WTC11 (cell line): ENCODE data around the gene ZNF253. TPM values are rescaled to one million over a fixed set of nuclear protein-coding genes. Genes with fewer than 3 reads are reported as not detected.

Experiments
- ATAC-seq: fragments of 200-7000 bp; cut with Tn5 transposase; 2 replicates; pipeline ENCODE4 v1.10.0; 2021; ENCODE audit warnings: mild to moderate bottlenecking, moderate library complexity
- CTCF ChIA-PET: fragments of 300-600 bp; sonication (Branson Sonifier 250); formaldehyde crosslinking; loops from one replicate; lab custom pipeline; 2021; ENCODE audit warnings: antibody characterized with exemption; lab: Charles Lee
- POLR2A ChIA-PET: fragments of 350-600 bp; sonication (Branson Sonifier 250); formaldehyde crosslinking; loops from one replicate; lab custom pipeline; 2021; ENCODE audit warnings: antibody characterized with exemption; lab: Charles Lee
- DNase-seq: peaks from one replicate; pipeline ENCODE4 v3.0.0; 2021; ENCODE audit warnings: low spot score
- H3K27ac Mint-ChIP-seq: 2 replicates; pipeline ENCODE4 v1.8.0; 2021; ENCODE audit warnings: mixed read lengths
- H3K27me3 Mint-ChIP-seq: 2 replicates; pipeline ENCODE4 v1.8.0; 2021; ENCODE audit warnings: low read depth, mild to moderate bottlenecking, moderate library complexity, mixed read lengths
- H3K36me3 Mint-ChIP-seq: 2 replicates; pipeline ENCODE4 v1.8.0; 2021; ENCODE audit warnings: mixed read lengths
- H3K4me1 Mint-ChIP-seq: 2 replicates; pipeline ENCODE4 v1.8.0; 2022; ENCODE audit warnings: mixed read lengths
- H3K4me3 Mint-ChIP-seq: 2 replicates; pipeline ENCODE4 v1.8.0; 2021; ENCODE audit warnings: mild to moderate bottlenecking, moderate library complexity, mixed read lengths
- H3K9me3 Mint-ChIP-seq: 2 replicates; pipeline ENCODE4 v1.8.0; 2021; ENCODE audit warnings: mixed read lengths
- EMX1 ChIP-seq: fragments of 250-450 bp; sonication (Bioruptor Pico); IDR thresholded peaks from 2 replicates; pipeline ENCODE4 v1.8.0; 2021; ENCODE audit warnings: mild to moderate bottlenecking
- HMGA2 ChIP-seq: fragments of 250-450 bp; sonication (Bioruptor Pico); IDR thresholded peaks from 2 replicates; pipeline ENCODE4 v1.4.0; 2021; ENCODE audit warnings: mild to moderate bottlenecking, moderate library complexity
- NFE2L1 ChIP-seq: sonication (generic); formaldehyde crosslinking; IDR thresholded peaks from 2 replicates; pipeline ENCODE4 v1.8.1; 2023; ENCODE audit warnings: missing genetic modification reagents
- RORB ChIP-seq: fragments of 250-450 bp; sonication (Bioruptor Pico); IDR thresholded peaks from 2 replicates; pipeline ENCODE4 v1.9.0; 2021; ENCODE audit warnings: mild to moderate bottlenecking
- TP53 ChIP-seq: sonication (generic); formaldehyde crosslinking; IDR thresholded peaks from 2 replicates; pipeline ENCODE4 v1.8.1; 2023; ENCODE audit warnings: mild to moderate bottlenecking, missing genetic modification reagents
- ZNF219 ChIP-seq: sonication (generic); formaldehyde crosslinking; IDR thresholded peaks from 2 replicates; pipeline ENCODE4 v1.8.0; 2023; ENCODE audit warnings: missing genetic modification reagents, mild to moderate bottlenecking, borderline replicate concordance
- ZNF423 ChIP-seq: fragments of 250-450 bp; sonication (Bioruptor Pico); IDR thresholded peaks from 2 replicates; pipeline ENCODE4 v2.1.2; 2022; ENCODE audit warnings: mild to moderate bottlenecking, moderate library complexity
- ZNF425 ChIP-seq: fragments of 250-450 bp; sonication (Bioruptor Pico); conservative IDR thresholded peaks from 2 replicates; pipeline ENCODE4 v1.9.0; 2021; ENCODE audit warnings: mild to moderate bottlenecking
- total RNA-seq: library from RNA; stranded (reverse); gene quantifications from 3 replicates; pipeline ENCODE4 v1.2.3, GENCODE V29; 2021
- TF ChIP-seq, protein P1 (sequence below): sonication (generic); formaldehyde crosslinking; IDR thresholded peaks from 2 replicates; pipeline ENCODE4 v1.8.1; 2022; ENCODE audit warnings: mild to moderate bottlenecking, missing genetic modification reagents, moderate library complexity, borderline replicate concordance
- TF ChIP-seq, protein P2 (sequence below): sonication (generic); formaldehyde crosslinking; IDR thresholded peaks from 2 replicates; pipeline ENCODE4 v1.8.1; 2023; ENCODE audit warnings: mild to moderate bottlenecking, moderate library complexity, missing genetic modification reagents
- TF ChIP-seq, protein P3 (sequence below): sonication (generic); formaldehyde crosslinking; IDR thresholded peaks from 2 replicates; pipeline ENCODE4 v1.8.1; 2022; ENCODE audit warnings: mild to moderate bottlenecking, moderate library complexity, missing genetic modification reagents
- TF ChIP-seq, protein P4 (sequence below): sonication (generic); formaldehyde crosslinking; IDR thresholded peaks from 2 replicates; pipeline ENCODE4 v1.8.1; 2022; ENCODE audit warnings: low read depth, mild to moderate bottlenecking, moderate library complexity, missing genetic modification reagents, borderline replicate concordance
- TF ChIP-seq, protein P5 (sequence below): sonication (generic); formaldehyde crosslinking; IDR thresholded peaks from 2 replicates; pipeline ENCODE4 v1.8.0; 2022; ENCODE audit warnings: mild to moderate bottlenecking, missing genetic modification reagents

The ZNF253 gene
- total RNA-seq, 1 experiment from 2014 or later, result 43.6 TPM

GRCh38 chr19:19909654-19910053 lies 44.0 kb downstream of the ZNF253 start:
- H3K4me1 Mint-ChIP-seq, result peaks cover 48% of the 10 kb centered on the region
- TF ChIP-seq TP53 (CRISPR knock-in tag) (no peak), NFE2L1 (CRISPR knock-in tag) (no peak), ZNF219 (CRISPR knock-in tag) (no peak)
- no peak for ATAC-seq
- H3K27me3 Mint-ChIP-seq, result no peaks in the 10 kb centered on the region
- H3K9me3 Mint-ChIP-seq, result no peaks in the 10 kb centered on the region
- H3K27ac Mint-ChIP-seq, result no peak overlapping the region
- H3K4me3 Mint-ChIP-seq, result no peak overlapping the region
- DNase-seq, result no peak
- POLR2A ChIA-PET, result no interaction called here
- H3K36me3 Mint-ChIP-seq, result peaks cover 36% of the 10 kb centered on the region
- CTCF ChIA-PET, result interaction anchor here (0.8 kb wide), 1 partner anchor 9 kb away, joined by 3 read pairs; the partner anchor contains the start of gene ZNF93

- H3K27ac Mint-ChIP-seq, result peak overlapping the region; percentile 80; the same call in 1 of the 2 replicates
- no peak overlapping the region for H3K4me3 Mint-ChIP-seq
- H3K27me3 Mint-ChIP-seq, result no peaks in the 10 kb centered on the region
- CTCF ChIA-PET, result no interaction called here
- ATAC-seq, result no peak
- H3K9me3 Mint-ChIP-seq, result no peaks in the 10 kb centered on the region
- no peak for DNase-seq
- TF ChIP-seq, protein P1, sequence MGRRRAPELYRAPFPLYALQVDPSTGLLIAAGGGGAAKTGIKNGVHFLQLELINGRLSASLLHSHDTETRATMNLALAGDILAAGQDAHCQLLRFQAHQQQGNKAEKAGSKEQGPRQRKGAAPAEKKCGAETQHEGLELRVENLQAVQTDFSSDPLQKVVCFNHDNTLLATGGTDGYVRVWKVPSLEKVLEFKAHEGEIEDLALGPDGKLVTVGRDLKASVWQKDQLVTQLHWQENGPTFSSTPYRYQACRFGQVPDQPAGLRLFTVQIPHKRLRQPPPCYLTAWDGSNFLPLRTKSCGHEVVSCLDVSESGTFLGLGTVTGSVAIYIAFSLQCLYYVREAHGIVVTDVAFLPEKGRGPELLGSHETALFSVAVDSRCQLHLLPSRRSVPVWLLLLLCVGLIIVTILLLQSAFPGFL, result no peak
- TF ChIP-seq EMX1 (no peak), HMGA2 (no peak)
- TF ChIP-seq, protein P2, sequence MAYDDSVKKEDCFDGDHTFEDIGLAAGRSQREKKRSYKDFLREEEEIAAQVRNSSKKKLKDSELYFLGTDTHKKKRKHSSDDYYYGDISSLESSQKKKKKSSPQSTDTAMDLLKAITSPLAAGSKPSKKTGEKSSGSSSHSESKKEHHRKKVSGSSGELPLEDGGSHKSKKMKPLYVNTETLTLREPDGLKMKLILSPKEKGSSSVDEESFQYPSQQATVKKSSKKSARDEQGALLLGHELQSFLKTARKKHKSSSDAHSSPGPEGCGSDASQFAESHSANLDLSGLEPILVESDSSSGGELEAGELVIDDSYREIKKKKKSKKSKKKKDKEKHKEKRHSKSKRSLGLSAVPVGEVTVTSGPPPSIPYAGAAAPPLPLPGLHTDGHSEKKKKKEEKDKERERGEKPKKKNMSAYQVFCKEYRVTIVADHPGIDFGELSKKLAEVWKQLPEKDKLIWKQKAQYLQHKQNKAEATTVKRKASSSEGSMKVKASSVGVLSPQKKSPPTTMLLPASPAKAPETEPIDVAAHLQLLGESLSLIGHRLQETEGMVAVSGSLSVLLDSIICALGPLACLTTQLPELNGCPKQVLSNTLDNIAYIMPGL (CRISPR knock-in tag), result no peak
- TF ChIP-seq, protein P3, sequence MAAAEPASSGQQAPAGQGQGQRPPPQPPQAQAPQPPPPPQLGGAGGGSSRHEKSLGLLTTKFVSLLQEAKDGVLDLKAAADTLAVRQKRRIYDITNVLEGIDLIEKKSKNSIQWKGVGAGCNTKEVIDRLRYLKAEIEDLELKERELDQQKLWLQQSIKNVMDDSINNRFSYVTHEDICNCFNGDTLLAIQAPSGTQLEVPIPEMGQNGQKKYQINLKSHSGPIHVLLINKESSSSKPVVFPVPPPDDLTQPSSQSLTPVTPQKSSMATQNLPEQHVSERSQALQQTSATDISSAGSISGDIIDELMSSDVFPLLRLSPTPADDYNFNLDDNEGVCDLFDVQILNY (CRISPR knock-in tag), result no peak
- TF ChIP-seq, protein P4, sequence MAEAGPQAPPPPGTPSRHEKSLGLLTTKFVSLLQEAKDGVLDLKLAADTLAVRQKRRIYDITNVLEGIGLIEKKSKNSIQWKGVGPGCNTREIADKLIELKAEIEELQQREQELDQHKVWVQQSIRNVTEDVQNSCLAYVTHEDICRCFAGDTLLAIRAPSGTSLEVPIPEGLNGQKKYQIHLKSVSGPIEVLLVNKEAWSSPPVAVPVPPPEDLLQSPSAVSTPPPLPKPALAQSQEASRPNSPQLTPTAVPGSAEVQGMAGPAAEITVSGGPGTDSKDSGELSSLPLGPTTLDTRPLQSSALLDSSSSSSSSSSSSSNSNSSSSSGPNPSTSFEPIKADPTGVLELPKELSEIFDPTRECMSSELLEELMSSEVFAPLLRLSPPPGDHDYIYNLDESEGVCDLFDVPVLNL (CRISPR knock-in tag), result no peak
- peaks cover 34% of the 10 kb centered on the region for H3K4me1 Mint-ChIP-seq
- POLR2A ChIA-PET, result interaction anchor here (1.0 to 4.0 kb wide), 2 partner anchors 8 to 10 kb away, joined by 4 to 25 read pairs; partner anchors contain the start of gene ZNF93
- H3K36me3 Mint-ChIP-seq, result peaks cover 41% of the 10 kb centered on the region
These were observed 45.5 kb downstream of the ZNF253 start for GRCh38 chr19:19911150-19911549.

DNA sequence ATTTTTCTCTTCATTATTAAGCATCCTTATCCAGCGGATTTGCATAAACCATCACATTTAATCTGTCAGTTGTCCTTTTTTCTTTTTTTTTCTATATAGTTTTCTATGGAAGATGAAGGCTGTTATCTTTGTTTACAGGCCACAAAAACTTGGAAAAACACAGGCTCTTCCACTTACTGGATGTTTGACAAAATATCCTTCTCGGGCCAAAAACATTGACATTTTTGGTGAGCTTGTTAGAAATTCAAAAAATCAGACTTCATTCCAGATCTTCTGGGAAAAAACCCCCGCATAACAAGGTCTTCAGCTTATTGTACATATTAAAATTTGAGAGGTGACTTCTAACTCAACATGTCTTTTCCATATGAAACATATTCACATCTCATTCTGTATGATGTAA lies 48.9 kb downstream of the ZNF253 start:
- ATAC-seq (no peak), DNase-seq (no peak)
- Mint-ChIP-seq H3K36me3 (peaks cover 62% of the 10 kb centered on the region), H3K4me1 (peaks cover 19% of the 10 kb centered on the region), H3K27ac (no peak overlapping the region), H3K4me3 (no peak overlapping the region), H3K27me3 (no peaks in the 10 kb centered on the region), H3K9me3 (peaks cover 5% of the 10 kb centered on the region)
- TF ChIP-seq NFE2L1 (CRISPR knock-in tag) (no peak), RORB (no peak), ZNF423 (CRISPR knock-in tag) (no peak), ZNF425 (CRISPR knock-in tag) (no peak)
- TF ChIP-seq, protein P5, sequence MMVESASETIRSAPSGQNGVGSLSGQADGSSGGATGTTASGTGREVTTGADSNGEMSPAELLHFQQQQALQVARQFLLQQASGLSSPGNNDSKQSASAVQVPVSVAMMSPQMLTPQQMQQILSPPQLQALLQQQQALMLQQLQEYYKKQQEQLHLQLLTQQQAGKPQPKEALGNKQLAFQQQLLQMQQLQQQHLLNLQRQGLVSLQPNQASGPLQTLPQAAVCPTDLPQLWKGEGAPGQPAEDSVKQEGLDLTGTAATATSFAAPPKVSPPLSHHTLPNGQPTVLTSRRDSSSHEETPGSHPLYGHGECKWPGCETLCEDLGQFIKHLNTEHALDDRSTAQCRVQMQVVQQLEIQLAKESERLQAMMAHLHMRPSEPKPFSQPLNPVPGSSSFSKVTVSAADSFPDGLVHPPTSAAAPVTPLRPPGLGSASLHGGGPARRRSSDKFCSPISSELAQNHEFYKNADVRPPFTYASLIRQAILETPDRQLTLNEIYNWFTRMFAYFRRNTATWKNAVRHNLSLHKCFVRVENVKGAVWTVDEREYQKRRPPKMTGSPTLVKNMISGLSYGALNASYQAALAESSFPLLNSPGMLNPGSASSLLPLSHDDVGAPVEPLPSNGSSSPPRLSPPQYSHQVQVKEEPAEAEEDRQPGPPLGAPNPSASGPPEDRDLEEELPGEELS (CRISPR knock-in tag), result no peak
- ChIA-PET CTCF (no interaction called here), POLR2A (interaction anchor here (4.0 kb wide), 1 partner anchor 14 kb away, joined by 25 read pairs; the partner anchor contains the start of gene ZNF93)
